Fibroblast of skin of left quadriceps (primary cell): Measurements from ENCODE around the gene TRMT112.
A peak's percentile ranks its signal among the peaks of the same experiment; 100 is the strongest.
"Not testable (repeated sequence)": the region's sequence is repeated elsewhere in the genome, so short reads cannot be mapped to it uniquely, and the experiment has no call there.

Experiments
- DNase-seq, 2 experiments: peaks; one replicate each; pipeline ENCODE4 v3.0.0-alpha.2; 2013; ENCODE audit warnings: low read depth in 2 of 2

Gene TRMT112

DNA sequence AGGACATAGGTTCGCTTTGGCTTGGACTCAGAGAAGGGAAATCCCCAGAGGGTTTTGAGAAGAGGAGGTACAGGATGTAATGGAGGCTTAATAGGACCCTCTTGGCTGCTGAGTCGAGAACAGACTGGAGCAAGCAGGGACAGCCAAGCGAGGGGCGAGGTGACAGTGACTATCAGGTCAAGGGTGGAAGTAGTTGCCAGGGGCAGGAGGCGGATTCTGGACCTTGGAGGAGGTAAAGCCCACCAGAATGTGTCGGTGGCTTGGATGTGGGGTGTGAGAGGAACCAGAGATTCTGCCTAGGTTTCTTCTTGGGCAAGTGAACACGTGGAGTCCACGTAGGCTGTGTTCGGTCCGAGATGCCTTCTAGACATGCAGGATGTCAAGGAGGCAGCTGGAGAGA lies 4.4 kb downstream of the TRMT112 start:
- no peak for DNase-seq

DNA sequence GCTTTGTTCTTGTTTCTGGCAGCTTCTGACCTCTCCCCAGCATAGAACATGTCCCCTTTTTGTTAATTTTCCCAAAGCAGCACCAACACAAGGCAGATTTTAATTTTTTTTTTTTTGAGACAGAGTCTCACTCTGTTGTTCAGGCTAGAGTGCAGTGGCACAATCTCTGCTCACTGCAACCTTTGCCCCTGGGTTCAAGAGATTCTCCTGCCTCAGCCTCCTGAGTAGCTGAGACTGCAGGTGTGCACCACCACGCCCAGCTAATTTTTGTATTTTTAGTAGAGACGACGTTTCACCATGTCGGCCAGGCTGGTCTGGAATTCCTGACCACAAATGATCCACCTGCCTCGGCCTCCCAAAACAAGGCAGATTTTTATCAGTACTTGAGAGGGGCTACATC lies 9.6 kb downstream of the TRMT112 start:
- not testable (repeated sequence) for DNase-seq

DNA sequence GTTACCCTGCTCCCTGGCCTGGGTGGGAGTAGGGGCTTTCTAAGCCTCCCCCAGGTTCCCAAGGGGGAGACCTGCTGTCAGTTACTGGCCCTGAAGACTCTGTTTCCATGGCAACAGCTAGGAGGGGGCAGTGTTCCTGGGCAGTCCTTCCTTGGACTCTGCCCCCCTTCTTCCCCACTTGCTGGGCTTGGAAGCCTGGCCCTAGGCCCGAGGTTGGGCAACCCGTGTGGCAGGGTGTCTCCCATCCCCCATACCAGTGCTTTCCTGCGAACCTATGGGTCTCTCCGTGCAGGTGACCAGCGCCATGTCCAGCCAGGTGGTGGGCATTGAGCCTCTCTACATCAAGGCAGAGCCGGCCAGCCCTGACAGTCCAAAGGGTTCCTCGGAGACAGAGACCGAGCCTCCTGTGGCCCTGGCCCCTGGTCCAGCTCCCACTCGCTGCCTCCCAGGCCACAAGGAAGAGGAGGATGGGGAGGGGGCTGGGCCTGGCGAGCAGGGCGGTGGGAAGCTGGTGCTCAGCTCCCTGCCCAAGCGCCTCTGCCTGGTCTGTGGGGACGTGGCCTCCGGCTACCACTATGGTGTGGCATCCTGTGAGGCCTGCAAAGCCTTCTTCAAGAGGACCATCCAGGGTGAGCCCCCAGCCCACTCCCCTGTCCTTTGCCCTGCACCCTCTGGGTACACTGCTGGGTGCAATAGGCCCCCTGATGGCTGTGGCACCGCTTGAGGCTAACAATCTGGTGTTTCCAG lies 10.3 kb downstream of the TRMT112 start:
- no peak for DNase-seq

DNA sequence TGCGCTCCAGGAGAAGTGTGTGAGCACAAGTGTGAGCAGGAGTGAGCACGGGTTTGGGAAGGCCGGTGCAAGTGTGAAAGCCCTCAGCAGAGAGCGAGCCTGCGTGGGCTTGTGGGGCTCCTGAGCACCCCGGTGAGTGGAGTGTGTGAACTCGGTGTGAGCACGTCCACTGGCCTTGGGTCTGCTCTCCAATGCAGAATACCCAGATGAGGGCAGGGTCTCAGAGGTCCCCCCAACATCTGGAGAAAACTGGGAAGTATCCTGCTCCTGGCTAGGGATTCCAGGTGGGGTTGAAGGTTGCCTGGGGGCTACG lies 10.8 kb downstream of the TRMT112 start:
- no peak for DNase-seq

DNA sequence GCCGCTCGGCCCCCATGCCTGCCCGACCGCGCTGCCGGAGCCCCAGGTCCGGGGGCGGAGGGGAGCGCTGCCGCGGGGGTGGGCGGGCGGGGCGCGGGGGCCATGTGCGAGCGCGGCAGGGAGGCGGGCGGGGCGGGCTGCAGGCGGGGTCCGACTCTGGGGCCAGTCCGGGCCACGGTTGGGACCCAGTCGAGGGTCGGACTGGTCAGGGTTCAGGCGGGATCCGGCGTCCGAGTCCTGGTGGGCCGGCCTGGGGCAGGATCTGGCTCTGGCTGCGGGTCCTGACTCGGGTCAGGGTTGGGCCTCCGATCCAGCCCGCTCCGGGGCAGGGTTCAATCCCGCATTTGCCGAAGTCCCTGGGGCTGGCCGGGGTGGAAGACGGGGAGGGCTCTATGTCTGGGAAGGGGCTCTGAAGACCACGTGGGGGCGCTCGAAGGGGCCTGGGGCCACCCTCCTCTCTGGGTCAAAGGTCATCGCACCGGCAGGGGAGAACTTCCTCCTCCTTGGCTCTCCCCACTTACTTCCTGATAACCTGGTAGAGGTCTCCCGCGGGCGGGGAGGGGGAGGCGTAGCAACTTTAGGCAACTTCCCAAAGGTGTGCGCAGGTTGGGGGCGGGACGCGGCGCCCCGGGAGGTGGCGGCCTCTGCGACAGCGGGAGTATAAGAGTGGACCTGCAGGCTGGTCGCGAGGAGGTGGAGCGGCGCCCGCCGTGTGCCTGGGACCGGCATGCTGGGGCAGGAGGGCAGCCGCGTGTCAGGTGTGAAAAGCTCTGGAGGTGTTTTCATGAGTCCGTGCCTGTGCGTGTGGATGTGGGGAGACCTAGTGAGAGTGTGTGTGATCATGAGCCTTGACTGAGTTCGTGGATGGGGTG lies 11.4 kb downstream of the TRMT112 start:
- DNase-seq = no peak

DNA sequence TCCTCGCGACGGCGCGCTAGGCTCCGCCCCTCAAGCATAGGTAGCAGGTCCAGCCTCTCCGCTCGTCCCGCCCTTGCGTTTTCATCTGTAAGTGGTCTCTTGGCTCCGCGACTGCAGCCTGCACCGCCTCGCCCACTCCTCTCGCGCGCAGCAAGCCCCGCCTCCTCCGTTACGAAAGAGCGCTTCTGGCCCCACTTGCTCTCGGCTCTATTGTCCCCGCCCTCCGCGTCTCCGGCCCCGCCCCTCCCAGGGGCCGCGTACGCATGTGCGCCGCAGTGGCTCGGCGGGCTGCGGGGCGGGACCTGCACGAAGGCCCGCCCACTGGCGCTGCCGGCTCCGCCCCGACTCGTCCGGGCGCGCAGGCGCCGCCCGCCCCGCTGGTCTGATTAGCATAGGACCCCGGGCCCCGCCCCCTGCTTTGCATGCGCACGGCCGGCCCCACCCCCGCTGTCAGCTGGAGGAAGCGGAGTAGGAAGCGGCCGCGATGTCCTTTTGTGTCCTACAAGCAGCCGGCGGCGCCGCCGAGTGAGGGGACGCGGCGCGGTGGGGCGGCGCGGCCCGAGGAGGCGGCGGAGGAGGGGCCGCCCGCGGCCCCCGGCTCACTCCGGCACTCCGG lies 12.2 kb downstream of the TRMT112 start, which contains the start of gene ESRRA:
ESRRA (plus strand) TSS at position 450 of the 616 bp plus-strand sequence. CDS start 1,656 bp downstream, outside the sequence.
- DNase-seq = peak; percentile 91 to 93

DNA sequence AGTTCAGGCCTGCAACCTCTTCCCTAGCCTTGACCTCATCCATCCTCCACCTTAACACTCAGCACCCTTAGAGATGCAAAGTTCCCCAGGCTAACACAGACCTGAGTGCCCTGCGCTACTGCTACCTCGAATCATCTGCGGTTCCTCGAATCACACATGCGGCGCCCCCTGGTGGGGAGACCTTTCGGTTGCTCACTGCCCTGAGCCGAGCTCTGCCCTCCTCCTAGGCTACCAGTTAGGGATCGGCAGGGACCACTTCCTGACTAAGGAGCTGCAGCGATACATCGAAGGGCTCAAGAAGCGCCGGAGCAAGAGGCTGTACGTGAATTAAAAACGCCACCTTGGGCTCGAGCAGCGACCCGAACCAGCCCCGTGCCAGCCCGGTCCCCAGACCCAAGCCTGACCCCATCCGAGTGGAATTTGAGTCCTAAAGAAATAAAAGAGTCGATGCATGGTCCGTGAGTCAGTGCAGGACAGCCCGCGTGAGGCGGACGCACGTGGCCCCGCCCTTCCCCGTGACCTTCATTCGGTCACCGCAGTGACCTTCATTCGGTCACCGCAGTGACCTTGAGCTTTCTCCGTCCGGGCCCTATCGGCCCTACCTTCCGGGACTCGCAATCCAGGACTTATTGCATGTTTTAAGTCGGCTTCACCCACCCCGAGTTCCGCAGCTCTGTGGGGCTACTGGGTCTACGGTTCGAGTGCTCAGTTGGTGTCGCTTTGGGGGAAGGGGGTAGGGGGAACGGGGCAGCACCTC lies 12.9 kb downstream of the TRMT112 start:
- DNase-seq = peak; percentile 61 to 69

DNA sequence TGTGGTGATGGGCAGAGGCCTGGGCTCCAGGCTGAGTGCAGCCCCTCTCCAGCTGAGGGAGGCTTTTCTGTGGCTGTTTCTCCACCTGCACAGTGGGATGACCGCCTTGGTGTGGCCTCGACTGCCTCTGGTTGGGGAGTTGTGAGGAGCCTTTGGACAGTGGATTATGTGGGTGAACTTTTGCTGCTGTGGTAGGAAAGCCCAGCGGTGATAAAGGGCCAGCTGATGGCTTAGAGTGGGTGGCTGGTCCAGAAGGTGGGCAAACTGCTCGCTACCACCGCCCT lies 13.4 kb downstream of the TRMT112 start:
- DNase-seq = no peak

DNA sequence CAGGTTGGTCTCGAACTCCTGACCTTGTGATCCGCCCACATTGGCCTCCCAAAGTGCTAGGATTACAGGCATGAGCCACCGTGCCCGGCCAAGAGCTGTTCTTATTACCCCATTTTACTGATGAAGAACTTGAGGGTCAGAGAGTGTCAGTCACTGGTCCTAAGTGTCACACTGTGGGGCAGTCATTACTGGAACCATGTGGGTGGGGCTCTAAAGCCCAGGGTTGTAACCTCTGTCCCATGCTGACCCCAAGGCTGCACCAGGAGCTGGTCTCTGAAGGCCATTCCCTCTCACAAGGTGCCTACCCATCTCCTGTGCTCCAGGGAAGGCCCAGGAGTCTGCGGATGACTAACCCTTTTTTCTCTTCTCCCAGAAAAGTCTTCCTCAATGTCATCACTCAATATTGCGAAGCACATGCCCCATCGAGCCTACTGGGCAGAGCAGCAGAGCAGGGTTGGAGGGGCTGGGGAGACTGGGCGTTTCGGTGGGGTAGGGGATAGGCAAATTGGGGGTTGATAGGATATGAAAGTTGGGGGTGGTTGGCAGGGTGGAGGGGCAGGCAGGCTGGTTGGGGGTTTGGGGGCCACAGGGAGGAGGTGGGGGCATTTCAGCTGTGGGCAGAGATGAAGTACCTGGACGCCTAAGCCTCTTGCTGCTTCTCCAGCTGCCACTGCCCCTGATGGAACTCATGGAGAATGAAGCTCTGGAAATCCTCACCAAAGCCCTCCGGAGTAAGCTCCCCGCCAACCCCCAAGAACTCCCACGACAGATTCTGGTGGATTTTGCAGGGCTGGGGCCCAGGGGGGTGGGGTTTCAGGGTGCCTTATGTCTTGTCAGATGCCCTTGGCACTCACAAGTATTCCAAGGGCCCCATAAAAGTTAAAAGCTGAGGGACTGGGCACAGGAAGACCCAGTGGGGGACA lies 14.0 kb downstream of the TRMT112 start:
- no peak for DNase-seq

DNA sequence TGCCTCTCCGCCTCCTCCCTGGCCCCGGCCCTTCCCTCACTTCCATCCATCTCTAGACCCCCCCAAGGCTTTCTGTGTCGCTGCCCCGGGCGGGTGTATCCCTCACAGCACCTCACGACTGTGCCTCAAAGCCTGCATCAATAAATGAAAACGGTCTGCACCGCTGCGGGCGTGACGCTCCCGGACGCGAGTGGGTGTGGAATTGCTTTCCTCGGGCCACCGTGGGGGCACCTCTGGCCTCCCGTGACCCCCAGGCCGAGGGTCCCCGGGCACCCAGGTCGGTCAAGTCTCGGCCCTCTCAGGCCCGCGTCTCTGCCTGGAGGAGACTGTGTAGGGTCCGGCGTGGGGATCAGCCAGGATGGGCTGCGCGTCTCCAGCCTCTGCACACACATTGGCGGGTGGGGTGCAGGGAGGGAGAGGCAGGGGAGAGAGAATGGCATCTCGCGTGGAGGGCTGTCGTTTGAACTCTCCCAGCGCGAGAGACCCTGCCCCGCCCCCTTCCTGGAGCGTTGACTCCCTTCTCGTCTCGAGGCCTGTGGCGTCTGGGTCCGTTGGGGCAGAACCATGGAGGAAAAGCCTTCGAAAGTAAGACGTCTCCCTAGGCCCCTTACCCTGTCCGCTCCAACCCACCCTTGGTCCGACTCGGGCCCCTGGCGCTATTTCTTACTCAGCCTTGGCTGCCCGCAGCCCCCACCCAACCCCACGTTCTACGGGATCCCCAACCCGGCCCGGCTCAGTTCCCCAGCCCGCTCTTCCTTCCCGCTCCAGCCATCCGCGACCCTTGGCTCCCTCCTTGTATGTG lies 17.3 kb downstream of the TRMT112 start, which contains the start of gene CATSPERZ:
CATSPERZ (plus strand) TSS at position 512 of the 802 bp plus-strand sequence; CDS start at position 565, 53 bp downstream.
- DNase-seq = no peak

DNA sequence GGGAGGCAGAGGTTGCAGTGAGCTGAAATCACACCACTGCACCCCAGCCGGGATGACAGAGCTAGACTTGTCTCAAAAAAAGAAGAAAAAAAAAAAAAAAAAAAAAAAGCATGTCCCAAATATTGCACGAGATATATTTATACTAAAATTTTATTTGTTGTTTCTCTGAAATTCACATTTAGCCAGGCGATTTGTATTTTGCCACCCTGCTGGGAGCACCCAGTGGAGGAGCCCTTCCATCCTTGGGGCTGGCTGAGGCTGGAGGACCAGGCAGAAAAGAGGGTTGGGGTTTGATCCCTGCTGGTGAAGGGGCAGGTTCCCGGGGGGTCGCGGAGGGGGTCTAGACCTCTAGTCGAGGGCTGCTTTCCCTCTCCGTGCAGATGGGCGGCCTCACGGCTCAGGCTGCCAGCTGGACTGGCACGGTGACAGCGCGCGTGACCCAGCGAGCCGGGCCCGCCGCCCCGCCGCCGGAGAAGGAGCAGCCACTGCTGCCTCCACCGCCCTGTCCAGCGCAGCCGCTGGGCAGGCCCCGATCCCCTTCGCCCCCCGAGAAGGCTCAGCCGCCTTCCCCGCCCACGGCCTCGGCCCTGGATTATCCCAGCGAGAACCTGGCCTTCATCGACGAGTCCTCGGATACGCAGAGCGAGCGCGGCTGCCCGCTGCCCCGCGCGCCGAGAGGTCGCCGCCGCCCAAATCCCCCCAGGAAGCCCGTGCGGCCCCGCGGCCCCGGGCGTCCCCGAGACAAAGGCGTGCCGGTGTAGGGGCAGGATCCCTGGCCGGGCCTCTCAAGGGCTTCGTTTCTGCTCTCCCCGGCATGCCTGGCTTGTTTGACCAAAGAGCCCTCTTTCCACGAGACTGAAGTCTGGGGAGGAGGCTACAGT lies 18.2 kb downstream of the TRMT112 start:
- DNase-seq = no peak

DNA sequence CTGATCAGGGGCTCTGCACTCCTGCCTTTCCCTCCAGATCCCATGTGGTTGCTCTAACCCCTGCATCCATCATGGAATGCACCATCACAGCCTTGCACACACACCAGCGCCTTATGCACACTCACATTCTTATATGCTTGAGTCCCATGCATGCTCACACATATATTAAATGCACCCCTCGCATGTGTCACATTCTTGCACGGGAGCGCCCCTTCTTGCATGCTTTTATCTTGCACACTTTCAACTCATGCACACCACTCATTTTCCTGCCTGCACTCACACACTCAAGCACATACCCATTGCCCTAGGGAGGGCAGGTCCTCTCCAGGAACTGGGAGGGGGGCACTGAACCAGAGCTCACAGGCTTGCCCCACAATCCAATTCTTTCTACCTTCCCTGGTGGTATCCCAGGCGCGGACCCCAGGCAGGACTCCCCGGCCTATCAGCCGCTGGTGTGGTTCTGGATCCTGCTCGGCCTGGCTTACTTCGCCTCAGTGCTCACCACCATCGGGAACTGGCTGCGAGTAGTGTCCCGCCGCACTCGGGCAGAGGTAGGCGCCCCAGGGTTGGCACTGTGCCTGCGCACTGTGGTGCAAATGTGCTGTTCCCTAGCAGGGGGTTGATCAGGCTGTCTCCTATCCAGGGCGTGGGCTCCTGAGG lies 19.5 kb downstream of the TRMT112 start:
- no peak for DNase-seq

DNA sequence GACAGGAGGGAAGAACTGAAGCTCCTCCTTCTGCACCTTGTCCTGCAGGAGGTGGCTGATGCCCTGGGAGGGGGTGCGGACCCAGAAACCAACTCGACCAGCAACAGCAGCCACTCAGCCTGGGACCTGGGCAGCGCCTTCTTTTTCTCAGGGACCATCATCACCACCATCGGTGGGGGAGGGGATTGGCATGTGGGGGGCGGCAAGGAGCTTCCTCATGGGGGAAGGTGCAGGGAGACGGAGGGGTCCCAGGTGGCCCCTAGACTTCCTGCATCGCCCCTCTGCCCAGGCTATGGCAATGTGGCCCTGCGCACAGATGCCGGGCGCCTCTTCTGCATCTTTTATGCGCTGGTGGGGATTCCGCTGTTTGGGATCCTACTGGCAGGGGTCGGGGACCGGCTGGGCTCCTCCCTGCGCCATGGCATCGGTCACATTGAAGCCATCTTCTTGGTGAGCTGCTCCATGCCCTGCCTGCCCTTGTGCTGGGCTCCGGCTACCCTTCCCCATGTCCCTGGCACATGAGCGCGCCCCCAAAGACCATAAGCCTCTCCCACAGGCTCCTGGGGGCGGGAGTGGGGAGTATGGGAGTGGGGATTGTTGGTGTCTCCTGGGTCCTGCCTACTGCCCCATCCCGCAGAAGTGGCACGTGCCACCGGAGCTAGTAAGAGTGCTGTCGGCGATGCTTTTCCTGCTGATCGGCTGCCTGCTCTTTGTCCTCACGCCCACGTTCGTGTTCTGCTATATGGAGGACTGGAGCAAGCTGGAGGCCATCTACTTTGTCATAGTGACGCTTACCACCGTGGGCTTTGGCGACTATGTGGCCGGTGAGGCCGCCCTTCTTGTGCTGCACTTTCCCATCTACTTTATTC lies 20.3 kb downstream of the TRMT112 start:
- no peak for DNase-seq

DNA sequence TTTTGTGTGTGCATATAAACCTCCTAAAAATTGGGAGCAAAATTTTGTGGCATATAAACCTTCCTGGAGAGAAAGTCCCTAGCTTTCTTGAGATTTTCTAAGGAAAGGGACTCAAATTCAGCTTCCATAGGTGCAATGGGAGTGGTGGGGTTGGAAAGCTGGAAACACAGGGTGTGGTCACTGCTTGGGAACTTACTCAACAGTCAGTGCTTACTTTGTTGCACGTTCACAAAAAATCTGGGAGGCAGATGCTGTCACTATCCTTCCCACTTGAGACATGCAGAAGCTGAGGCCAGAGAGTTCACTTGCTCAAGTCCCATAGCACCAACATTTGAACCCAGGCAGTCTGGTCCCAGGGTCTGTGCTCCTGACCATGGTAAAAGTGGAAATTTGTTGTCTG lies 21.1 kb downstream of the TRMT112 start:
- DNase-seq = no peak

DNA sequence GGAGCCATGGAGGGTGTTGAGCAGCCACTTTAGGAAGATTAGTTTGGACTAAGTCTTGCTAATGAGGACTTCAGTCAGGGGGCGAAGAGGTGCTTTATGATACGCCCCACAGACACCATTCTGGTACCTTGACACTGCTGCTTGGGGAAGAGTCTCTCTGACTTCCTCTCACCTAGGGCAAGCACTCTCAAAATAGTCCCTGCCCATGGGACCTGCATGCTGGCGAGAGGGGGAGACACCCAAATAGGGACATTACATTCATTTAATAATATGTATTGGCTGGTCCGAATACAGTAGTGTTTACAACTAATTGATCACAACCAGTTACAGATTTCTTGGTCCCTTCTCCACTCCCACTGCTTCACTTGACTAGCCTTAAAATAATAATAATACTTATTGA lies 21.6 kb downstream of the TRMT112 start:
- no peak for DNase-seq

DNA sequence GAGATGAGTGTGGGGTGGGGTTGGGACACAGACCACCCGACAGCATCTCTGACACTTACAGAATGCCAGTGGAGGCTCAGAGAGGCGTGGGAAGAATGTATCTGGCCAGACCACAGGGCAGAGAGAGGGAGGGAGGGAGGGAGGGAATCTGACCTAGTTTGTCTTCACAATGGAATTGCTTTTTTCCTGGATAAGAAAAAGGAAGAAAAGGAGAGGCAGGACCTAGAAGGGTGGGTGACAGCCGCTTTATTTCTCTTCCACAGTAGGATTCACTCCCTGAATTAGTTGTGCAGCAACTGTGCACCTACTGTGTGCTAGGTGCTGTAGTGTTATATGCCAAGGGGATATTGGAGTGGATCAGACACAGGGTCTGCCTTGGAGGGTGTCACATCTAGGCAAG lies 22.6 kb downstream of the TRMT112 start:
- no peak for DNase-seq

DNA sequence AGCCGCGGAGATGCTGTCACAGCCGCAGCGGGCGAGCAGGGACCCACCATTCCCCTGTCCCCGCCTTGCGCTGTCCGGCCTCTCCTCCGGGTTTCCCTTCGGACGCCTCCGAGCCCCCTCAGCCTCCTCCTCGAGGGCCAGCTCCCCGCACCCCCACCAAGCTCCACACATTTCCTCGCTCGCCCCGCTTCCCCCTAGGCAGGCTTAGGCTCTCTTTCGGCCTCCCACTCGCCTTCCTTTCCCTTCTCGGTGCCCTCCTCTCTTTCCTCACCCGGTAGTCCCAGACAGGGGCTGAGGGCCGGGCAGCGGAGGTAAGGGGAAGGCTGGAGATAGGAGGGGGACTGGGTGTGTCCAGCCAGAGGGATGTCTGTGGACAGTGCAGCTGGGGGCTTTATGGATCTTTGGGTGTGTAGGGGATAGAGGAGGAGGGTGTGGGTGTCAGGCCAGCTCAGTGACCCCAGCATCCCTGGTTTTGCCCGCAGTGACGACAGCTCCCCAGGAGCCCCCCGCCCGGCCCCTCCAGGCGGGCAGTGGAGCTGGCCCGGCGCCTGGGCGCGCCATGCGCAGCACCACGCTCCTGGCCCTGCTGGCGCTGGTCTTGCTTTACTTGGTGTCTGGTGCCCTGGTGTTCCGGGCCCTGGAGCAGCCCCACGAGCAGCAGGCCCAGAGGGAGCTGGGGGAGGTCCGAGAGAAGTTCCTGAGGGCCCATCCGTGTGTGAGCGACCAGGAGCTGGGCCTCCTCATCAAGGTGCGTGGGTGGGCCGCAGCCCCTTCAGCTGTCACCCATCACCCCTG lies 24.7 kb downstream of the TRMT112 start:
- no peak for DNase-seq
